A673 (cell line): Measurements from ENCODE around the gene CHAT. TPM values are rescaled to one million over a fixed set of nuclear protein-coding genes. Genes with fewer than 3 reads are reported as not detected.

Experiments
- Bru-seq: library from RNA; stranded (reverse); fragments of 400-500 nt; gene quantifications from one replicate; lab custom pipeline; 2021; lab: Mats Ljungman, UMichigan
- BruChase-seq, 2 experiments: library from RNA; stranded (reverse); fragments of 400-500 nt; gene quantifications; one replicate each; lab custom pipeline; 2021; lab: Mats Ljungman, UMichigan
- BruUV-seq: library from RNA; stranded (reverse); fragments of 400-500 nt; replicated peaks from 2 replicates; lab custom pipeline; 2021; lab: Mats Ljungman, UMichigan
- CTCF ChIA-PET: fragments of 300-600 bp; sonication (Branson Sonifier 250); formaldehyde crosslinking; loops from one replicate; lab custom pipeline; 2022; ENCODE audit warnings: antibody characterized with exemption; lab: Charles Lee
- POLR2A ChIA-PET: fragments of 300-600 bp; sonication (Branson Sonifier 250); formaldehyde crosslinking; loops from one replicate; lab custom pipeline; 2022; ENCODE audit warnings: antibody characterized with exemption; ENCODE audit not compliant: low non-redundant PET; lab: Charles Lee
- DNase-seq: peaks from one replicate; pipeline ENCODE4 v3.0.0-alpha.2; 2015; ENCODE audit warnings: low spot score
- H3K27ac ChIP-seq: fragments of 200-600 bp; sonication (generic); 2 replicates; pipeline ENCODE4 v1.5.1; 2016; ENCODE audit warnings: mixed run types, low read depth, mild to moderate bottlenecking, mixed read lengths, antibody characterized with exemption, low read length; ENCODE audit not compliant: poor library complexity, severe bottlenecking
- H3K27me3 ChIP-seq: fragments of 200-600 bp; sonication (generic); replicated peaks from 2 replicates; pipeline ENCODE4 v1.6.1; 2017; ENCODE audit warnings: mixed run types, low read depth, mild to moderate bottlenecking, mixed read lengths, antibody characterized with exemption, low read length; ENCODE audit not compliant: insufficient read depth, poor library complexity
- H3K36me3 ChIP-seq: fragments of 200-600 bp; sonication (generic); 2 replicates; pipeline ENCODE4 v1.6.1; 2016; ENCODE audit warnings: mixed run types, mild to moderate bottlenecking, mixed read lengths, antibody characterized with exemption, low read length; ENCODE audit not compliant: insufficient read depth, poor library complexity, severe bottlenecking
- H3K4me1 ChIP-seq: fragments of 200-600 bp; sonication (generic); 2 replicates; pipeline ENCODE4 v1.6.1; 2017; ENCODE audit warnings: mixed run types, mild to moderate bottlenecking, mixed read lengths, antibody characterized with exemption, low read length; ENCODE audit not compliant: insufficient read depth, poor library complexity, severe bottlenecking
- H3K4me3 ChIP-seq: fragments of 200-600 bp; sonication (generic); 2 replicates; pipeline ENCODE4 v1.5.1; 2016; ENCODE audit warnings: low read depth, mixed run types, mild to moderate bottlenecking, mixed read lengths, low read length; ENCODE audit not compliant: poor library complexity, severe bottlenecking
- H3K9me3 ChIP-seq: fragments of 200-600 bp; sonication (generic); 2 replicates; pipeline ENCODE4 v1.6.1; 2016; ENCODE audit warnings: mixed run types, low read depth, mild to moderate bottlenecking, mixed read lengths, antibody characterized with exemption, low read length; ENCODE audit not compliant: poor library complexity, severe bottlenecking
- EZH2 ChIP-seq: fragments of 200-600 bp; sonication (generic); IDR thresholded peaks from 2 replicates; pipeline ENCODE4 v1.6.1; 2017; ENCODE audit warnings: borderline replicate concordance, low read depth, mild to moderate bottlenecking, mixed read lengths, antibody characterized with exemption, low read length; ENCODE audit not compliant: poor library complexity, severe bottlenecking
- intact Hi-C: fragments of 100-400 bp; cut with micrococcal nuclease; formaldehyde crosslinking; loops from one replicate; pipeline ENCODE4 v1.10.0; 2022; ENCODE audit not compliant: unreplicated experiment
- long read RNA-seq: library from polyadenylated mRNA; stranded (forward); transcript quantifications from one replicate; pipeline ENCODE4 v2.0.0, GENCODE V29; 2022
- total RNA-seq: library from RNA; stranded (reverse); gene quantifications from 2 replicates; pipeline ENCODE4 v1.2.3, GENCODE V29; 2021
- TF ChIP-seq, protein P1 (sequence below): fragments of 300-800, 200-600 bp; sonication (generic); conservative IDR thresholded peaks from 2 replicates; pipeline ENCODE4 v1.5.1; 2017; ENCODE audit warnings: low read depth, mild to moderate bottlenecking, antibody characterized with exemption, low read length, moderate library complexity, mixed read lengths

CHAT gene
- total RNA-seq (0.24 and 0.56 TPM in 2 replicates), Bru-seq, nascent RNA (percentile 20 among the genes with signal in this experiment), BruChase-seq, experiment 1, labeled RNA remaining after a 2-hour chase (percentile 17 among the genes with signal in this experiment), BruChase-seq, experiment 2, labeled RNA remaining after a 6-hour chase (percentile 17 among the genes with signal in this experiment)
- long read RNA-seq = 0 reads

DNA sequence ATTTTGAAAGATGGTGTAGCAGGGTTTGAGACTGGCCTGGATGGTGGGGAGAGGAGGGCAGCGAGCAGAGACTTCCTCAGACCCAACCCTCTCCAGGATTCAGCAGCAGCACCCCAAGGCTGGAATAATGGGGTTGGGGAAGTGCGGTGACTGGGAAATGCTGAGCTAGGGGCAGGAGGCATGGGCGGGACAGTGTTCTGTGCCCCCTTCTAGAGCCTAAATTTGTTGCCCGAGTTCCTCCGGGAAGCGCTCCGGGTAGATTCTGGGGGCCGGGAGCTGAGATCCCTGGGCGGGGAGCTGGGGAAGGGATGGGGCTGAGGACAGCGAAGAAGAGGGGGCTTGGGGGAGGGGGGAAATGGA is at the start of gene CHAT:
Gene CHAT (plus strand): TSS at position 156 of the 360 bp plus-strand sequence. CDS start 153 bp downstream, at position 309.
- TF ChIP-seq EZH2 = no peak
- TF ChIP-seq, protein P1, sequence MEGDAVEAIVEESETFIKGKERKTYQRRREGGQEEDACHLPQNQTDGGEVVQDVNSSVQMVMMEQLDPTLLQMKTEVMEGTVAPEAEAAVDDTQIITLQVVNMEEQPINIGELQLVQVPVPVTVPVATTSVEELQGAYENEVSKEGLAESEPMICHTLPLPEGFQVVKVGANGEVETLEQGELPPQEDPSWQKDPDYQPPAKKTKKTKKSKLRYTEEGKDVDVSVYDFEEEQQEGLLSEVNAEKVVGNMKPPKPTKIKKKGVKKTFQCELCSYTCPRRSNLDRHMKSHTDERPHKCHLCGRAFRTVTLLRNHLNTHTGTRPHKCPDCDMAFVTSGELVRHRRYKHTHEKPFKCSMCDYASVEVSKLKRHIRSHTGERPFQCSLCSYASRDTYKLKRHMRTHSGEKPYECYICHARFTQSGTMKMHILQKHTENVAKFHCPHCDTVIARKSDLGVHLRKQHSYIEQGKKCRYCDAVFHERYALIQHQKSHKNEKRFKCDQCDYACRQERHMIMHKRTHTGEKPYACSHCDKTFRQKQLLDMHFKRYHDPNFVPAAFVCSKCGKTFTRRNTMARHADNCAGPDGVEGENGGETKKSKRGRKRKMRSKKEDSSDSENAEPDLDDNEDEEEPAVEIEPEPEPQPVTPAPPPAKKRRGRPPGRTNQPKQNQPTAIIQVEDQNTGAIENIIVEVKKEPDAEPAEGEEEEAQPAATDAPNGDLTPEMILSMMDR = no peak
- Histone ChIP-seq H3K4me3 (peak within 1 kb of the TSS; percentile 11), H3K36me3 (no peaks in the 10 kb centered on the region), H3K27ac (no peak within 1 kb of the TSS), H3K4me1 (no peaks in the 10 kb centered on the region), H3K27me3 (peaks cover 78% of the 10 kb centered on the region), H3K9me3 (no peaks in the 10 kb centered on the region)
- intact Hi-C loops = no loop called here
- DNase-seq = no peak
- no TSS peak for BruUV-seq
- ChIA-PET POLR2A (no interaction called here), CTCF (no interaction called here)

DNA sequence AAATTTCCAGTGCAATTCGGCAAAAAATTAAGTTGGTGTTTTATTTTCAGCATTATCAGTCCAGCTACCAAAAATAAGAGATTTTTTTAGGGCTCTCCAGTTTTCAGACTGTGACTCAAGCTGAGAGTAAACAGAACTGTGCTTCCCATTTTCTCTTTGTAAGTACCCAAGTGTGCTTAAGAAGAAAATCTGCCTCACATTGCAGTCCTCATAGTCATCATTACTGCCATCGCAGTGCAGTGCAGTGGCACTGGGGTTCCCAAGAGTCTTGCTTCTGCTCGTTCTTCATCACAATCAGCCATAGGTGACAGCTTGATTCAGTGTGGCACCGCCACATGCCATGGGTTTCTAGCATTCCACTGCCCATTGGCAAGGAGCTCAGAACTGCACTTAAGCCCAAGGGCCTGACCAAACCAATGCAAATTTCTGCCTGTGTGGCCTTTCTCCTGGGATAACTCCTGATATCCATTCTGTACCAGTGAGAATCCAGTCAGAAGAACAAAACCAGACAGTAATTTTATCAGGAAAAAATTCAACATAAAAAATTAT is 49.3 kb upstream of the CHAT start:
- Histone ChIP-seq H3K36me3 (no peaks in the 10 kb centered on the region), H3K27me3 (peaks cover 8% of the 10 kb centered on the region), H3K4me1 (no peaks in the 10 kb centered on the region), H3K27ac (no peak overlapping the region), H3K4me3 (no peak overlapping the region), H3K9me3 (no peaks in the 10 kb centered on the region)
- ChIA-PET POLR2A (no interaction called here), CTCF (no interaction called here)
- no TSS peak for BruUV-seq
- DNase-seq = no peak
- intact Hi-C loops = no loop called here
- TF ChIP-seq, protein P1 = no peak
- TF ChIP-seq EZH2 = no peak

DNA sequence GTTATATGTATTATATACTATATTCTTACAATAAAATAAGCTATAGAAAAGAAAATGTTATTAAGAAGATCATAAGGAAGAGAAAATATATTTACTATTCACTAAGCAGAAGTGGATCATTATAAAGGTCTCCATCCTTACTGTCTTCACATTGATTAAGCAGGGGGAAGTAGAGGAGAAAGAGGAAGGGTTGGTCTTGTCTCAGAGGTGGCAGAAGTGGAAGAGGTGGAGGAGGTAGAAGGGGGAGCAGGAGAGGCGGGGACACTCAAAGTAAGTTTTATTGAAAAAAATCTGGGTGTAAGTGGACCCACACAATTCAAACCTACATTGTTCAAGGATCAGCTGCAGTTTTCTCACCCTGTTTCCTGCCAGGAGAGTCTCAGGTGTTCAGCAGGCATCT is 46.0 kb upstream of the CHAT start:
- POLR2A ChIA-PET = no interaction called here
- no peak for DNase-seq
- no peak overlapping the region for H3K27ac ChIP-seq
- H3K9me3 ChIP-seq = no peaks in the 10 kb centered on the region
- no peak for TF ChIP-seq EZH2
- TF ChIP-seq, protein P1 = no peak
- CTCF ChIA-PET = no interaction called here
- H3K4me3 ChIP-seq = no peak overlapping the region
- intact Hi-C loops = no loop called here
- H3K4me1 ChIP-seq = no peaks in the 10 kb centered on the region
- H3K27me3 ChIP-seq = no peaks in the 10 kb centered on the region
- BruUV-seq = no TSS peak
- no peaks in the 10 kb centered on the region for H3K36me3 ChIP-seq
